Colonic mucosa (tissue), 4 donors: ENCODE results near the gene GNA12. TPM values are rescaled to one million over a fixed set of nuclear protein-coding genes. Genes with fewer than 3 reads are reported as not detected.
"Not testable (repeated sequence)": the region's sequence is repeated elsewhere in the genome, so short reads cannot be mapped to it uniquely, and the experiment has no call there.

Experiments used
- DNase-seq: peaks from one replicate; pipeline ENCODE4 v3.0.0-alpha.2; 2020
- H3K27ac ChIP-seq: fragments of 200-600 bp; one replicate; pipeline ENCODE4 v1.8.0; 2021
- H3K27me3 ChIP-seq: fragments of 200-600 bp; one replicate; pipeline ENCODE4 v1.8.0; 2021
- H3K36me3 ChIP-seq: fragments of 200-600 bp; one replicate; pipeline ENCODE4 v1.8.0; 2021
- H3K4me1 ChIP-seq: fragments of 200-600 bp; one replicate; pipeline ENCODE4 v1.8.0; 2021; ENCODE audit warnings: mild to moderate bottlenecking
- H3K4me3 ChIP-seq: fragments of 200-600 bp; one replicate; pipeline ENCODE4 v1.8.0; 2021
- H3K9ac ChIP-seq, 2 donors: one replicate each; pipeline ENCODE4 v1.7.0; 2013; ENCODE audit warnings: control low read depth in 2 of 2, low read depth in 2 of 2, low read length in 2 of 2
- H3K9me3 ChIP-seq: fragments of 200-600 bp; one replicate; pipeline ENCODE4 v1.8.0; 2021
- CTCF ChIP-seq: fragments of 200-600 bp; IDR thresholded peaks from one replicate; pipeline ENCODE4 v1.8.0; 2022; ENCODE audit warnings: antibody characterized with exemption, mild to moderate bottlenecking
- intact Hi-C: fragments of 100-400 bp; cut with DNase I; formaldehyde crosslinking; loops from one replicate; pipeline ENCODE4 v1.14.1; 2022
- total RNA-seq, 2 donors: library from RNA; stranded (reverse); fragmentation: NEBNext Ultra II Directional in 1 of 2; extraction: Animal tissue kit (Norgen Biotek cat#: 25700) in 1 of 2; gene quantifications; one replicate each; pipeline ENCODE4 v1.2.1, GENCODE V29; 2021
- donor health status: healthy.
- donor health status: DM: no; HTN: no; CAD: no.
- donor health status: DM: no; HTN: no; CAD: no.

GNA12 gene
- total RNA-seq, 2 donors from 2014 or later = 19.7 to 24.8 TPM

- no peaks in the 10 kb centered on the region for H3K36me3 ChIP-seq
- intact Hi-C loops = no loop called here
- H3K27ac ChIP-seq = no peak overlapping the region
- H3K9me3 ChIP-seq = no peaks in the 10 kb centered on the region
- no peak for TF ChIP-seq CTCF
- H3K4me1 ChIP-seq = no peaks in the 10 kb centered on the region
- DNase-seq = no peak
- no peaks in the 10 kb centered on the region for H3K27me3 ChIP-seq
- H3K4me3 ChIP-seq = no peak overlapping the region
- H3K9ac ChIP-seq = no peak overlapping the region
Observed at GRCh38 chr7:2725178-2726105, 118.7 kb downstream of the GNA12 start.

GRCh38 chr7:2724453-2725177 is 119.5 kb downstream of the GNA12 start:
- Histone ChIP-seq H3K27me3 (no peaks in the 10 kb centered on the region), H3K9ac (no peak overlapping the region), H3K9me3 (no peaks in the 10 kb centered on the region), H3K36me3 (no peaks in the 10 kb centered on the region), H3K27ac (no peak overlapping the region), H3K4me3 (no peak overlapping the region), H3K4me1 (no peaks in the 10 kb centered on the region)
- TF ChIP-seq CTCF = no peak
- intact Hi-C loops = no loop called here
- no peak for DNase-seq

- H3K9ac ChIP-seq, H3K9me3 ChIP-seq, intact Hi-C loops, DNase-seq, H3K27ac ChIP-seq, H3K4me1 ChIP-seq, H3K36me3 ChIP-seq, H3K4me3 ChIP-seq, H3K27me3 ChIP-seq: not testable (repeated sequence)
Observed at GRCh38 chr7:2724036-2724435, 120.1 kb downstream of the GNA12 start.

- Histone ChIP-seq H3K4me1 (peaks cover under 1% of the 10 kb centered on the region), H3K36me3 (no peaks in the 10 kb centered on the region), H3K9ac (no peak overlapping the region), H3K27me3 (no peaks in the 10 kb centered on the region), H3K4me3 (no peak overlapping the region), H3K27ac (no peak overlapping the region), H3K9me3 (no peaks in the 10 kb centered on the region)
- DNase-seq = no peak
- intact Hi-C loops = no loop called here
- no peak for TF ChIP-seq CTCF
Observed at GRCh38 chr7:2723138-2723850, 120.8 kb downstream of the GNA12 start.

- Histone ChIP-seq H3K4me1 (peaks cover 7% of the 10 kb centered on the region), H3K27ac (no peak overlapping the region), H3K9me3 (no peaks in the 10 kb centered on the region), H3K27me3 (no peaks in the 10 kb centered on the region), H3K4me3 (no peak overlapping the region), H3K36me3 (no peaks in the 10 kb centered on the region), H3K9ac (no peak overlapping the region)
- TF ChIP-seq CTCF = no peak
- intact Hi-C loops = no loop called here
- DNase-seq = no peak
Observed at GRCh38 chr7:2722591-2722990, 121.5 kb downstream of the GNA12 start.
